Calu3 (cell line): ENCODE measurements around the gene PKN3. TPM values are rescaled to one million over a fixed set of nuclear protein-coding genes. Genes with fewer than 3 reads are reported as not detected.

Experiments
- BruUV-seq: library from RNA; stranded (reverse); fragments of 400-500 nt; replicated peaks from 2 replicates; lab custom pipeline; 2021; lab: Mats Ljungman, UMichigan
- CTCF ChIA-PET: fragments of 300-600 bp; sonication (Branson Sonifier 250); formaldehyde crosslinking; loops from one replicate; lab custom pipeline; 2022; ENCODE audit warnings: antibody characterized with exemption; lab: Charles Lee
- DNase-seq: peaks from one replicate; pipeline ENCODE4 v3.0.0; 2022
- H3K27ac Mint-ChIP-seq: one replicate; pipeline ENCODE4 v1.8.0; 2022; ENCODE audit warnings: mixed read lengths; ENCODE audit not compliant: unreplicated experiment
- H3K27me3 Mint-ChIP-seq: one replicate; pipeline ENCODE4 v1.8.0; 2022; ENCODE audit warnings: mixed read lengths; ENCODE audit not compliant: unreplicated experiment
- H3K36me3 Mint-ChIP-seq: one replicate; pipeline ENCODE4 v1.8.0; 2022; ENCODE audit warnings: mild to moderate bottlenecking, moderate library complexity, mixed read lengths; ENCODE audit not compliant: insufficient read depth, unreplicated experiment
- H3K4me1 Mint-ChIP-seq: one replicate; pipeline ENCODE4 v1.8.0; 2022; ENCODE audit warnings: mild to moderate bottlenecking, low read depth, mixed read lengths; ENCODE audit not compliant: unreplicated experiment
- H3K4me3 Mint-ChIP-seq: one replicate; pipeline ENCODE4 v1.8.0; 2022; ENCODE audit warnings: mild to moderate bottlenecking, low read depth, moderate library complexity, mixed read lengths; ENCODE audit not compliant: unreplicated experiment
- H3K9me3 Mint-ChIP-seq: one replicate; pipeline ENCODE4 v1.8.0; 2022; ENCODE audit warnings: low read depth, mixed read lengths; ENCODE audit not compliant: unreplicated experiment
- CTCF ChIP-seq: fragments of 200-600 bp; IDR thresholded peaks from one replicate; pipeline ENCODE4 v1.8.0; 2022; ENCODE audit warnings: antibody characterized with exemption; ENCODE audit not compliant: unreplicated experiment
- intact Hi-C: fragments of 100-400 bp; cut with micrococcal nuclease; formaldehyde crosslinking; loops from one replicate; pipeline ENCODE4 v1.10.0; 2022; ENCODE audit not compliant: unreplicated experiment
- total RNA-seq: library from RNA; stranded (reverse); gene quantifications from 2 replicates; pipeline ENCODE4 v1.2.3, GENCODE V29; 2022

PKN3 gene
- total RNA-seq, 1 experiment from 2014 or later: 7.7 TPM

GRCh38 chr9:128713941-128714573 lies 11.8 kb downstream of the PKN3 start:
- DNase-seq: no peak
- H3K4me1 Mint-ChIP-seq: no peaks in the 10 kb centered on the region
- no peak overlapping the region for H3K27ac Mint-ChIP-seq
- H3K9me3 Mint-ChIP-seq: no peaks in the 10 kb centered on the region
- no peaks in the 10 kb centered on the region for H3K27me3 Mint-ChIP-seq
- BruUV-seq: no TSS peak
- CTCF ChIA-PET: no interaction called here
- no peaks in the 10 kb centered on the region for H3K36me3 Mint-ChIP-seq
- H3K4me3 Mint-ChIP-seq: no peak overlapping the region
- no peak for TF ChIP-seq CTCF
- intact Hi-C loops: no loop called here

GRCh38 chr9:128714586-128715435 lies 12.5 kb downstream of the PKN3 start:
- intact Hi-C loops: no loop called here
- no peaks in the 10 kb centered on the region for H3K27me3 Mint-ChIP-seq
- no peaks in the 10 kb centered on the region for H3K9me3 Mint-ChIP-seq
- no peak for DNase-seq
- H3K36me3 Mint-ChIP-seq: no peaks in the 10 kb centered on the region
- CTCF ChIA-PET: no interaction called here
- no TSS peak for BruUV-seq
- TF ChIP-seq CTCF: no peak
- H3K4me1 Mint-ChIP-seq: no peaks in the 10 kb centered on the region
- no peak overlapping the region for H3K27ac Mint-ChIP-seq
- no peak overlapping the region for H3K4me3 Mint-ChIP-seq

- TF ChIP-seq CTCF: no peak
- no peak overlapping the region for H3K4me3 Mint-ChIP-seq
- no peak for DNase-seq
- CTCF ChIA-PET: no interaction called here
- intact Hi-C loops: no loop called here
- H3K27me3 Mint-ChIP-seq: no peaks in the 10 kb centered on the region
- peaks cover 4% of the 10 kb centered on the region for H3K36me3 Mint-ChIP-seq
- H3K4me1 Mint-ChIP-seq: no peaks in the 10 kb centered on the region
- H3K9me3 Mint-ChIP-seq: no peaks in the 10 kb centered on the region
- no TSS peak for BruUV-seq
- no peak overlapping the region for H3K27ac Mint-ChIP-seq
Measured at GRCh38 chr9:128715436-128715750, 13.1 kb downstream of the PKN3 start.

GRCh38 chr9:128716581-128717254 lies 14.4 kb downstream of the PKN3 start:
- no peaks in the 10 kb centered on the region for H3K4me1 Mint-ChIP-seq
- H3K4me3 Mint-ChIP-seq: no peak overlapping the region
- no peak overlapping the region for H3K27ac Mint-ChIP-seq
- DNase-seq: no peak
- no peaks in the 10 kb centered on the region for H3K9me3 Mint-ChIP-seq
- no peaks in the 10 kb centered on the region for H3K27me3 Mint-ChIP-seq
- H3K36me3 Mint-ChIP-seq: peaks cover 11% of the 10 kb centered on the region
- BruUV-seq: no TSS peak
- intact Hi-C loops: no loop called here
- no peak for TF ChIP-seq CTCF
- CTCF ChIA-PET: interaction anchor here (0.7 kb wide), 1 partner anchor 725 kb away, joined by 6 read pairs; no protein-coding TSS in a partner anchor
